GM12873 (cell line): ENCODE data around the gene BCL2L1.

Experiments
- TF ChIP-seq, protein P1 (sequence below): IDR thresholded peaks from 2 replicates; pipeline ENCODE4 v1.5.1; 2012; ENCODE audit warnings: low read depth, mild to moderate bottlenecking, moderate library complexity, low read length, control low read depth; ENCODE audit not compliant: insufficient read depth; ENCODE audit errors: missing control alignments

Gene BCL2L1

DNA sequence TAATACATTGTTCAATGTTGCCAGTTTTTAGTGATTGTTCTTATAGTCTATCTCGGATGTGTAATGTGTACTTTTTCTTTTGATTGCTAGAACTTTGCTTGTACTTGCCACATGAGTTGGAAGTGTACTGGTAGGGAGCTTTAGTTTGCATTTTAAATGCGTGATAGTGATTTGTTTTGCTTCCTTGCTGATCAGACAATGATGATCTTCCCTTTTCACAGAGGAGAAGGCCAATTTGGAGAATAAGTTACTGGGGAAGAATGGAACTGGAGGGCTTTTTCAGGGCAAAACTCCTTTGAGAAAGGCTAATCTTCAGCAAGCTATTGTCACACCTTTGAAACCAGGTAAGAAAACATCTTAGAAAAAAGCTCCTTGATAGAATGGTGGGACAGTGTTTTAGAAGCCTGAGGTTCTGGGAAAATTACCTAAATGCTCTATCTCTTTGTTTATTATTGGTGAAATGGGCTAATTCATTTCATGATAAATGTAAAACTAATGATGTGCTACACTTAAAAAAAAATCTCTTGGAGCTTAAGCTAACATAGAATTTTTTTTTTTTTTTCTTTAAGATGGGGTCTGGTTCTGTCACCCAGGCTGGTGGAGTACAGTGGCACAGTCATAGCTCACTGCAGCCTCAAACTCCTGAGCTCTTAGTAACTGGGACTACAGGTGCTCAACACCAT is 37.3 kb upstream of the BCL2L1 start:
- TF ChIP-seq, protein P1, sequence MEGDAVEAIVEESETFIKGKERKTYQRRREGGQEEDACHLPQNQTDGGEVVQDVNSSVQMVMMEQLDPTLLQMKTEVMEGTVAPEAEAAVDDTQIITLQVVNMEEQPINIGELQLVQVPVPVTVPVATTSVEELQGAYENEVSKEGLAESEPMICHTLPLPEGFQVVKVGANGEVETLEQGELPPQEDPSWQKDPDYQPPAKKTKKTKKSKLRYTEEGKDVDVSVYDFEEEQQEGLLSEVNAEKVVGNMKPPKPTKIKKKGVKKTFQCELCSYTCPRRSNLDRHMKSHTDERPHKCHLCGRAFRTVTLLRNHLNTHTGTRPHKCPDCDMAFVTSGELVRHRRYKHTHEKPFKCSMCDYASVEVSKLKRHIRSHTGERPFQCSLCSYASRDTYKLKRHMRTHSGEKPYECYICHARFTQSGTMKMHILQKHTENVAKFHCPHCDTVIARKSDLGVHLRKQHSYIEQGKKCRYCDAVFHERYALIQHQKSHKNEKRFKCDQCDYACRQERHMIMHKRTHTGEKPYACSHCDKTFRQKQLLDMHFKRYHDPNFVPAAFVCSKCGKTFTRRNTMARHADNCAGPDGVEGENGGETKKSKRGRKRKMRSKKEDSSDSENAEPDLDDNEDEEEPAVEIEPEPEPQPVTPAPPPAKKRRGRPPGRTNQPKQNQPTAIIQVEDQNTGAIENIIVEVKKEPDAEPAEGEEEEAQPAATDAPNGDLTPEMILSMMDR, result no peak

DNA sequence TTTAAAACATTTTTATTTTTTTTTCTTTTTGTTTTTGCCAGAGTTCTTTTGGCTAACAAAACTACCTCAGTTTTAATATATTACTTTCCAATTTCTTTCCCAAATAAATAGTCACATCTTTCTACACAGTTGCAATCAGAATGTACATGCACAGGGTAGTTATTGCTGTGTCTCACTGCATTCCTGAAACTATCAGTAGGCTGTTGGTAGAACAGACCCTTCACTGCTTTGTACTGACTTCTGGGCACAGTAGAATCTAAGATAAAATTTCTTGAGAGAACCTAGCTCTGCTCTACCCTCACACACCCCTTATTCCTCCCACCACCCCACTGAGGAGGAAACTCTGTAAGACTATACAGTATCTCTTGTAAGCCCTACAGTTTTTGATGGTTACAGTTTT is 36.3 kb upstream of the BCL2L1 start:
- TF ChIP-seq, protein P1, result no peak

DNA sequence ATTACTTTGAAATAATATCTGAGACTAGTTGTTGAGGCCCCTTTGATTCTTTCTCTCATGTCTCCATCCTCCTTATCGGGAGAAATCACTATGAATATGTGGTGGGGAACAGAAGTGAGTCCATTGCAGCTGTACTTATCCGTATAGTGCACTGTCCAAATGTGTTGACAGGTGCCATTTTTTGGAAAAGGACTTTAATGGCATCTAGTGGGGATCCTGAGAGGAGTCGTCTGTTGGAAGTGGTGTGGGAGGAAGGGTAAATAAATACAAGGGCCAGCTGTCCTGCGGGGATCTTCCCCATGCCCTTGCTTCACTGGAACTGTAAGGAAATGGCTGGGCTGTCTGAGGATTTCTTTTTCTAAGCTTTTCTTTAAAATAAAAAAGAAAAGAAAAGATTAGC is 35.9 kb upstream of the BCL2L1 start:
- TF ChIP-seq, protein P1, result no peak

DNA sequence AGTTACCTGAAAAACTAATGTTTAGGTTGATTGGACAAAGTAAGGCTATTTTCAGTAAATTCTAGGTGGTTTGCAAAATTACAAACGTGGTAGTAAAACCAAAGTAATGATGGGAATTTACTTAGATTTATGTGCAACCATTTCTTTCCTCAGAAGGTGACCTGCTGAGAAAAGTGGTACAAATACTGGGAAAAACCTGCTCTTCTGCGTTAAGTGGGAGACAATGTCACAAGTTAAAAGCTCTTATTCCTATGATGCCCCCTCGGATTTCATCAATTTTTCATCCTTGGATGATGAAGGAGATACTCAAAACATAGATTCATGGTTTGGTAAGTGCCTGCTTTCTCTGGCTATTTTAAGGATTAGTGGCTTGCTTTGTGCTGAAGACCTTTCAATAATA is 34.6 kb upstream of the BCL2L1 start:
- TF ChIP-seq, protein P1, result no peak

DNA sequence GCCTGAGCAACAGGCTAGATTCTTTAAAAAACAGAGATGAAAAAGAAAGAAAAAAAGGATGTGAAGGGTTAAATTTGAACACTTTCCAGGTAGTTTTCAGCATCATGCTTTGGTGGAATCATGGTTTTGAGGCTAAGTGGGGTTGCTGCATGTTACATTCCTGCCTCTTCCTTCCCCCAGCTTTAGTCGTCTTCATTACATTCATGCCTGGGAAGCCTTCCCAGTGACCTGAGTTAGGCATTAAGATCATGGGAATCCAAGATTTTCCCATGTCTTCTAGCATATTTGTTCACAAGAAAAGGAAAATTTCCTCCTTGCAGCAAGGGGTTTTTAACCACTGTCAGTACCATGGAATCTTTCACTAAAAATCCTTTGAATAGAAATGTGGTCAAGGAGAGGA is 28.5 kb upstream of the BCL2L1 start:
- TF ChIP-seq, protein P1, result no peak

DNA sequence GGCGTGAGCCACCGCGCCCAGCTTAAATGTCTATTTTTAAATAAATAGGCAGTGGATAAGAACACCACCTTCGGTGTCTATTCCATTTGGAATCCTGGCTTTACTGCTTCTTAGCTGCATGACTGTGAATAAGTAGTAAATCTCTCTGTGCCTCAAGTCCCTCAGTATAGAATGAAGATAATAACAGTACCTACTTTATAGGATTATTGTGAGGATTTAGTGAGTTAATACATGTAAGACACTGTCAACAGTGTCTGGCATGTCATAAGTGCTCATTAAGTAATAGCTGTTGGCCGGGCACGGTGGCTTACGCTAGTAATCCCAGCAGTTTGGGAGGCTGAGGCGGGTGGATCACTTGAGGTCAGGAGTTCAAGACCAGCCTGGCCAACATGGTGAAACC is 26.6 kb upstream of the BCL2L1 start:
- TF ChIP-seq, protein P1, result no peak

DNA sequence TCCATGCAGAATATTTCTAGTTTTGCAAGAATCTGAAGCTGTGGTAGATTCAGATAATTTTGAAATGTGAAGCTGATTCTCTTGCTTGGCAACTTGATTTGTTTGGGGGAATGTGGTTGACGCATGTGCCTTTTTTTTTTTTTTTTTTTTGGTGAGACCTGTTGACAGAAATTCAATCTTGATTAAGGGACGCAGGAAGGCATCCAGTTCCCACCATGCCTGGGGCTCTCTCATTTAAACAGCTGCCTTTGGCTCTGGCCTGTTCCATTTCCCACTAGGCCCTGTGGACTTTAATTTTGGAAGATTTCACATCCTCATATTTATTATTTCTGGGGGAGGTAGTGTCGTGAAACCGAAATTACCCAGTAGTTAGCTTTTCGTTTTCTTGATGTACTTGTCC is 25.0 kb upstream of the BCL2L1 start:
- TF ChIP-seq, protein P1, result no peak
